Measurements from ENCODE around the gene TIMM8B.

Gene TIMM8B

DNA sequence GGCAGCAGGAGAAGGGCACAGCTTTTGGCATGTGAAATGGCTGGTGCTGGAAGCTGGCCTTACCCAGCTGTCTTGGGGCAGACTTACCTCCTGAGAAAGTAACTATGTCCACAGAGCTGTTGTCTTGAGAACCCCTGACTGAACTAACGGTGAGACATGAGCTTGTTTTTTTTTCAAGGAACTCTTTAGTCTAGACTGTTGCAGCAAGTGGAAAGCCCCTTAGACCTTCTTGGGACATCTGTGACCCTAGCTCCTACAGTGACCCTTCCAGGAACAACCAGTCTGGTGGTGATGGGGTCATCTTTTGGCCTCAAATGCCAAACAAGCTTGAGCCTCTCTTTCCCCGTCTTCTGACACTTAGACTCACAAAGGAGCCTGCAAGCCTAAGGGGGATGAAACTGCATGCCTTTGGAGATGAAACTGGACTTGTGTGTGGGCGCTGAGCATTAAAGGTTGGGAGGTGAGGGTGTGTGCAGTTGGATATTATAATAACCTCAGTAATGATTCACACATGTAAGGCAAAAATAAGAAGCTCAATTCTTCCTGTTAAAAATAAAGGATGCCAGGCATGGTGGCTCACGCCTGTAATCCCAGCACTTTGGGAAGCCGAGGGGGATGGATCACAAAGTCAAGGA, 35.5 kb upstream of the TIMM8B start:
- TF ChIP-seq, protein P1, sequence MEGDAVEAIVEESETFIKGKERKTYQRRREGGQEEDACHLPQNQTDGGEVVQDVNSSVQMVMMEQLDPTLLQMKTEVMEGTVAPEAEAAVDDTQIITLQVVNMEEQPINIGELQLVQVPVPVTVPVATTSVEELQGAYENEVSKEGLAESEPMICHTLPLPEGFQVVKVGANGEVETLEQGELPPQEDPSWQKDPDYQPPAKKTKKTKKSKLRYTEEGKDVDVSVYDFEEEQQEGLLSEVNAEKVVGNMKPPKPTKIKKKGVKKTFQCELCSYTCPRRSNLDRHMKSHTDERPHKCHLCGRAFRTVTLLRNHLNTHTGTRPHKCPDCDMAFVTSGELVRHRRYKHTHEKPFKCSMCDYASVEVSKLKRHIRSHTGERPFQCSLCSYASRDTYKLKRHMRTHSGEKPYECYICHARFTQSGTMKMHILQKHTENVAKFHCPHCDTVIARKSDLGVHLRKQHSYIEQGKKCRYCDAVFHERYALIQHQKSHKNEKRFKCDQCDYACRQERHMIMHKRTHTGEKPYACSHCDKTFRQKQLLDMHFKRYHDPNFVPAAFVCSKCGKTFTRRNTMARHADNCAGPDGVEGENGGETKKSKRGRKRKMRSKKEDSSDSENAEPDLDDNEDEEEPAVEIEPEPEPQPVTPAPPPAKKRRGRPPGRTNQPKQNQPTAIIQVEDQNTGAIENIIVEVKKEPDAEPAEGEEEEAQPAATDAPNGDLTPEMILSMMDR (IDR thresholded peaks at IDR 0.05; ENCODE audit: extremely low read depth, missing control alignments) = no peak
- no peak for DNase-seq (ENCODE audit: low spot score)

DNA sequence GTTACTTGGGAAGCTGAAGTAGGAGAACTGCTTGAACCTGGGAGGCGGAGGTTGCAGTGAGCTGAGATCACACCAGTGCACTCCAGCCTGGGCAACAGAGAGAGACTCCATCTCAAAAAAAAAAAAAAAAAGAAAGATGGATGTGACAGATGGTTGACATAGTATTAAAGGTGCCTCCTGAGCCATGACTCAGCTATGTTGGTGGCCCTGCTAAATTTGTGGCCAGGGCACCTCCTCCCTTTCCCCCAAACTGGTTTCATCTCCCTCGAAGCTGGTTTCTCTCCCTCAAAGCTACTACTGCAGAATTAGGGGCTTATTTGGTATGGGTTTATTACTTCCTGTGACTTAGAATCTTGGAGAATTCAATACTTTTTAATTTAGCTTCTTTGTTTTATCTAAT, 31.6 kb upstream of the TIMM8B start:
- TF ChIP-seq, protein P1 (IDR thresholded peaks at IDR 0.05; ENCODE audit: extremely low read depth, missing control alignments) = no peak
- DNase-seq (ENCODE audit: low spot score) = no peak

DNA sequence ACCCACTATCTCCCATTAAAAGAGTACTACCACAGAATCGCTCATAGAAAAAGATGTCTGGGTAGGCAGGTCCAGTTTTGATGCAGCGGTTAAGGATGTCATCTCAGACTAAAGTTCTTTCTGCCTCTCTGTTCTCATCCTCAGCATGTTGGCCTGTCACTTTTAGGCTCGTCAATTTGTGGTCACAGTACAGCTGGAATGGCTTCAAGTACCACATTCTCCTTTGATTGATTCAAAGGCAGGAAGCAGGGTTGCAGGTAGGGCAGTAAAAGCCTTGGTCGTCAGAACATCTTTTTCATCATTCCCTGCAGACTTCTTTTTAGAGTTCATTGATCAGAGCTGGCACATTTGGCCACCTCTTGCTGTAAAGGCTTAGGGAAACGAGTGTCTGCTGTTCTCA, 28.8 kb upstream of the TIMM8B start:
- DNase-seq (ENCODE audit: low spot score) = no peak
- TF ChIP-seq, protein P1 (IDR thresholded peaks at IDR 0.05; ENCODE audit: extremely low read depth, missing control alignments) = no peak

DNA sequence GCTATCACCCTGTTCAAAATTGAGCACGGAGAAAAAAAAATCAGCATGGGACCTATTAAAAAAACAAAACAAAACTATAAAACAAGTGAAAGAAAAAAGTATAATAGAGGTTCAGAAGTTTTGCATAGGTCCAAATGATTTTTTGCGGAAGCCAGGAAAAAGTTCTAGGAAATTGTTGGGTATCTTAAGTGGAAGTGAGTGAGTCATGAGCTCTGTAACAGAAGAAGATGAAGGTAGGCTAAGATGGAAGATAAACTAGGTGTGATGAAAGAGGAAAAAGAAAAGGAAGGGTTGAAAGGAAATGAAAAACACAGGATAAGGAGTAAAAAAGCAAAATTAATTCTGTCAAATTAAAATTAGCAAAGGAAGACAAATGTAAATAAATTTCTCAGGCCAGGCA, 27.9 kb upstream of the TIMM8B start:
- TF ChIP-seq, protein P1 (IDR thresholded peaks at IDR 0.05; ENCODE audit: extremely low read depth, missing control alignments) = no peak
- no peak for DNase-seq (ENCODE audit: low spot score)

DNA sequence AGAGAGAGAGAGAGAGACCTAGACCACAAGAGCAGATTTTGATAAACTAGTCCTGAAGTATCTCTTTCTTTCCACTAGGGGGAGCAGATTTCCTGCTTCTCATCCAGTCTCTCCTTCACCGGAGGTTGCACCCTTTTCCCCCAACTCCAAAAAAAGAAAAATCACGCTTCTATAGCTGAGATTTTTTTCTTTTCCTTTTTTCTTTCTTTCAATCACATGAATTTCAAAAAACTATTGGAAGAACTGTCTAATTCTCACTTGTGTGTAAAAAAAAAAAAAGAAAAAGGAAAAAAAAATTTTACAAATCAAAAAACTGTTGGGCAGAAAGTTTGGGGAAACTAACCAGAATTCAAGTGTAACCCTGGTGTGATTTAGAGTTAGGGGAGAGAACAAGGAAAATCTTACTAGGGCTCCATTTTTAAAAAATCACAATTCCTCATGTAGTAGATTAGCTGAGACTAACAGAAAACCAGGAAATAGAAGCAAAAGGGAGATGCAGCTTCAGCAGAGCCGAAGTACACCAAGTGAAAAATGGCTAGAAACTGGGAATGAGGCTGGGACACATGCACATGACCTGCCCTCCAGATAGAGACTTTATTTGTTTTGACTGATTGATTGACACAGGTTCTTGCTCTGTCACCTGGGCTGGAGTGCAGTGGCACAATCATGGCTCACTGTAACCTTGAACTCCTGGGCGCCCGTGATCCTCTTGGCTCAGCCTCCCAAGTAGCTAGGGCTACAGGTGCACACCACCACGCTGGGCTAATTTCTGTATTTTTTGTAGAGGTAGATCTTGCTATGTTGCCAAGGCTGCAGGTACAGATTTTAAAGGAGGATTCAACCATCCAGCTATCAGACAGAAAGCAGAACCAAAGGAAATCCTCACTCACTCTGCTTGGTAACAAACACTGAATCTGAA, 27.2 kb upstream of the TIMM8B start:
- peak; percentile 57 for DNase-seq (ENCODE audit: low spot score)
- TF ChIP-seq, protein P1 (IDR thresholded peaks at IDR 0.05; ENCODE audit: extremely low read depth, missing control alignments) = no peak

DNA sequence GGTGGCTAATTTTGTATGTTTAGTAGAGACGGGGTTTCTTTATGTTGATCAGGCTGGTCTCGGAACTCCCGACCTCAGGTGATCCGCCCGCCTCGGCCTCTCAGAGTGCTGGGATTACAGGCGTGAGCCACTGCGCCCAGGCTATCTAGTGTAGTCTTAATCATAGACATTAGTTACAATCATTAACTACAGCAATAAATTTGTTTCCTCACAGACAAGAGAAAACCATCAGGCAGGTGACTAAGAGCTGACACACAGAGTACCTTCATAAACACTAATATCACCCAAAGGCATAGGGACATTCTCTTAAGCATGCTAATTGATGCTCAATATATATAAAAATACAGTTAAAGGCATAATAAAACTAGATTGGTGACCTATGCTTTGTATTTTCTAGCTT, 19.5 kb upstream of the TIMM8B start:
- DNase-seq (ENCODE audit: low spot score) = no peak
- TF ChIP-seq, protein P1 (IDR thresholded peaks at IDR 0.05; ENCODE audit: extremely low read depth, missing control alignments) = no peak

DNA sequence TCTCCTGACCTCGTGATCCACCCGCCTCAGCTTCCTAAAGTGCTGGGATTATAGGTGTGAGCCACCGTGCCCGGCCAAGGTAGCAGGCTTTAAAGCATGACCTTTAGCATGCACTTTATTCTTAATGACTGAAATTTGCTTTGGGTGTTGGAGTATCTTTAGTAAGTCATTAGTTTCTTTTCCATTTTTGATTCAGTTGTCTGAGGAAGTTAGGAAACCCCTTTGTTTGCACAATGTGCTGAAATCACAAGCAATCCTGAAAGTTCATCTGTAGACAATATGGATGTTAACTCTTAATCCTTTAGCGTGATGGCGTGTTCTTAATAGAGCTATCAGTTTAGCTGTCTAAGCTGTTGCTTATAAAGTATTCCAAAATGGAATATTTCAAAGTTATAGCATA, 16.9 kb upstream of the TIMM8B start:
- TF ChIP-seq, protein P1 (IDR thresholded peaks at IDR 0.05; ENCODE audit: extremely low read depth, missing control alignments) = no peak
- no peak for DNase-seq (ENCODE audit: low spot score)

Measured in GM20000 (cell line).